NCI-H1436 (cell line): ENCODE results near the gene RPS6KA4.

Experiments used
- DNase-seq: peaks from one replicate; lab custom pipeline; 2025; lab: John Stamatoyannopoulos, UW

Gene RPS6KA4

GRCh38 chr11:64366751-64367150 is 7.8 kb downstream of the RPS6KA4 start:
- no peak for DNase-seq

GRCh38 chr11:64367931-64368672 is 9.1 kb downstream of the RPS6KA4 start:
- no peak for DNase-seq

- no peak for DNase-seq
These were observed 9.7 kb downstream of the RPS6KA4 start for GRCh38 chr11:64368673-64369074.

- DNase-seq, result no peak
These were observed 10.8 kb downstream of the RPS6KA4 start for GRCh38 chr11:64369440-64370421.

- no peak for DNase-seq
These were observed 12.2 kb downstream of the RPS6KA4 start for GRCh38 chr11:64371201-64371600.

- DNase-seq, result no peak
These were observed 13.1 kb downstream of the RPS6KA4 start for GRCh38 chr11:64372021-64372420.

GRCh38 chr11:64372802-64373597 is 14.0 kb downstream of the RPS6KA4 start:
- DNase-seq, result peak; percentile 91

GRCh38 chr11:64373598-64373974 is 14.6 kb downstream of the RPS6KA4 start:
- DNase-seq, result no peak

GRCh38 chr11:64376071-64376470 is 17.1 kb downstream of the RPS6KA4 start:
- no peak for DNase-seq

GRCh38 chr11:64378335-64378880 is 19.4 kb downstream of the RPS6KA4 start:
- no peak for DNase-seq

GRCh38 chr11:64379160-64379559 is 20.2 kb downstream of the RPS6KA4 start:
- DNase-seq, result no peak

- no peak for DNase-seq
These were observed 21.1 kb downstream of the RPS6KA4 start for GRCh38 chr11:64379817-64380709.

GRCh38 chr11:64381350-64381749 is 22.4 kb downstream of the RPS6KA4 start:
- DNase-seq, result no peak

GRCh38 chr11:64382047-64382446 is 23.1 kb downstream of the RPS6KA4 start:
- no peak for DNase-seq

- DNase-seq, result no peak
These were observed 23.6 kb downstream of the RPS6KA4 start for GRCh38 chr11:64382586-64382985.

GRCh38 chr11:64383580-64383979 is 24.6 kb downstream of the RPS6KA4 start:
- no peak for DNase-seq

- no peak for DNase-seq
These were observed 25.2 kb downstream of the RPS6KA4 start for GRCh38 chr11:64384028-64384737.

GRCh38 chr11:64384981-64385944 is 26.3 kb downstream of the RPS6KA4 start:
- no peak for DNase-seq
